Superior temporal gyrus (tissue), 1 donor: Measurements from ENCODE around the gene GCSH.
"Not testable (repeated sequence)": the region's sequence is repeated elsewhere in the genome, so short reads cannot be mapped to it uniquely, and the experiment has no call there.

Experiments
- DNase-seq: peaks from one replicate; pipeline ENCODE4 v3.0.0-alpha.2; 2016; ENCODE audit errors: extremely low spot score

GCSH gene

DNA sequence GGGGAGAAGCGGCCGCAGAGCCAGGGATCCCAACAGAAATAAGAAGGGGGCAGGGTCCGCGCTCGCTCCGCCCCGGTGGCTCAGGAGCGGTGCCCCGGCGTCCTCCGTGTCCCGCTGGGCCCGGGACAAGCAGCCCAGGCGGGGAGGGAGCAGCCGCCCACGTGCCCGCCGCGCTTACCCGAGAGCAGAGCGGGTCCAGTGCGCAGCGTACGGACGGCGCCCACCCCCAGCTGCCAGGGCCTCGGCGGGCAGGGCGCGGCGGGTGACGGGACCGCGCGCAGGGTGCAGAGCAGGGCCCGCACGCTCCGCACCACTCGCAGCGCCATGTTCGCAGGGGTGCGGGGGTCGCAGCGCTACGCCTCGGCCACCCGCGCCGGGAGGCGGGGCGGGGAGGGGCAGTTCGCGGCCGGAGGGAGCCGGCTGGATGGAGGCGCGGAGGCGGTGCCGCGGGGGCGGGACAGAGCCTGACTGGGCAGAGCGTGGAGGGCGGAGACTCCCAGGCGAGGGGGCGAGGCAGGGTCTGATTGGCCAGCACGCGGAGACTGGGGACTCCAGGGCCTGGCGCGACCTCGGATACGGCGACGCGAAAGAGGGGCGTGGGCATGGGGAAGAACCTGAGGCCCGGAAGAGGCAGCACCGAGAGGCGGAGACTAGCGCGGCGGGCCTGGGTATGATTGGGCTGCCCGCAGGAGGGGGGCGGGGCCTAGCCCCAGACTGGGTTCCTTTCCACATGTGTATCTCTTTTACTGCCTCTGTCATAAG is at the start of gene GCSH:
Gene GCSH (minus strand): TSS at position 443 of the 762 bp plus-strand sequence. CDS start 117 bp downstream, at position 326.
- DNase-seq: peak; percentile 98

DNA sequence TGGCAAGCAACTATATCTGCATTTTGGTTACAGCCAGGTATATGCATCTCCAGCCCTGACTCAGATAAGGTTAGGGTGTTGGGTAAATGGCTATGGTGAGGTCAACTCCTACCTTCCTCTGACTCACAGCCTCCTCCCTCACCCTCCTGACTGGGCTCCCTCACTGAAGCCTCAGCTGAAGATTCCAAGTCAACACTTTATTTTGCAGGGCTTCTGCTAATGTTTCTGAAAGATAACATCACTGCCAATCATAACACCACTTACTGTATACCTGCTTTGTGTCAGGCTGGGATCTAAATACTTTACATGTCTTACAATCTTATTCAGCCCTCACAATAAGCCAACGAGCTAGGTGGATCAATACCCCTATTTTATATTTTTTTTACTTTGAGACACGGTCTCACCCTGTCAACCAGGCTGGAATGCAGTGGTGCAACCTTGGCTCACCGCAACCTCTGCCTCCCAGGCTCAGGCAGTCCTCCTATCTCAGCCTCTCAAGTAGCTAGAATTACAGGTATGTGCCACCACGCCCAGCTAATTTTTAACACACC is 47.8 kb upstream of the GCSH start:
- no peak for DNase-seq

DNA sequence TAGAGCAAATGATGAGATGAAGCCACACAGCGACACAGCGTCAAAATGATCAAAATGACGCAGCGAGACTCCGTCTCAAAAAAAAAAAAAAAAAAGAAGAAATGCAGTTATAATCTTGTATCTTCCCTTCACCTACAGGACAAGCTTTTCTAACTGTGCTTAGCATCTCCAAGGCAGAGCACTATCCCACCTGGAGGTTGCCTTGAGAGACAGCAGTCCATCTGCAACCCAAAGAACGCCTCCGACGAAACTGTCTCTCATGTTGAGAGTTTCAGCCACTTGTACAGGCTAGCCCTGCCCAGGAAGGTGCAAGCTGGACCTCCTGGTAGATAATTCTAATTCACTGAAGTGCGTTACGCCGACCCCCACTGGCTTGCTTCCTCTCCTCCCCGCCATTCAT is 46.7 kb upstream of the GCSH start:
- no peak for DNase-seq

DNA sequence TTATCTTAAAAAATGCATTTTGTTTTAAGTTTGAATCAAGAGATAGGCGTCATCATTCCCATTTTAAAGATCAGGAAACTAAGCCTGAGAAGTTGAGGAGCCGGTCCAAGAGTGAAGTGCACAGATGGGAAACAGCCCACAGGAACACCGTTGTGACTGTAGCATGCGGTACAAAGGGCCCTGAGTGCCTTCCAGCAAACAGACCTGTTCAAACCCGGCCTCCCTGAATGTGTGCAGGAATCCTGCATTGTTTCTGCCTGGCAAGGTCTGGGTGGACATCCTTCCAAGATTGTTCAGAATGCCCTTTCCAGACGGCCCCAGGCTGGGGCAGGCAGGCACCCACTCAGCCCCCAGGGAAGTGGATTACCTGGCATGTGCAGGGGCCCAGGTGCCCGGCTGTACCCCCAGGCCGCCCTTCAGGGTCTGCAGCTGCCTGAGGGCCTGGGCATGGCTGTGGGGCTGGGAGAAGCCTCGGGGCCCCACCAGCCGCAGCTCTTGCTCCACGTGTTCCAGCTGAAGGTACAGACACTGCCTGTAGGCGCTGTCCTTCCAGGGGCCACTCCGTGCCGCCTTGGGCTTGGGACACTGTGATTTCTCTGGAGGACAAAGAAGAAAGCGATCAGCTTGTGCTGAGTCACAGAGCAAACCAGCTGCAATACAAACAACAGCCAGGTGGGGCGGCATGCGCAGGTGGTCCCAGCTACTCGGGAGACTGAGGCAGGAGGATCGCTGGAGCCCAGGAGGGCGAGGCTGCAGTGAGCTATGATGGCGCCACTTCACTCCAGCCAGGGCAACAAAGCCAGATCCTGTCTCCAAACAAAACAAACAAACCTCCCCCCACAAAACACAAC is 45.0 kb upstream of the GCSH start:
- no peak for DNase-seq

DNA sequence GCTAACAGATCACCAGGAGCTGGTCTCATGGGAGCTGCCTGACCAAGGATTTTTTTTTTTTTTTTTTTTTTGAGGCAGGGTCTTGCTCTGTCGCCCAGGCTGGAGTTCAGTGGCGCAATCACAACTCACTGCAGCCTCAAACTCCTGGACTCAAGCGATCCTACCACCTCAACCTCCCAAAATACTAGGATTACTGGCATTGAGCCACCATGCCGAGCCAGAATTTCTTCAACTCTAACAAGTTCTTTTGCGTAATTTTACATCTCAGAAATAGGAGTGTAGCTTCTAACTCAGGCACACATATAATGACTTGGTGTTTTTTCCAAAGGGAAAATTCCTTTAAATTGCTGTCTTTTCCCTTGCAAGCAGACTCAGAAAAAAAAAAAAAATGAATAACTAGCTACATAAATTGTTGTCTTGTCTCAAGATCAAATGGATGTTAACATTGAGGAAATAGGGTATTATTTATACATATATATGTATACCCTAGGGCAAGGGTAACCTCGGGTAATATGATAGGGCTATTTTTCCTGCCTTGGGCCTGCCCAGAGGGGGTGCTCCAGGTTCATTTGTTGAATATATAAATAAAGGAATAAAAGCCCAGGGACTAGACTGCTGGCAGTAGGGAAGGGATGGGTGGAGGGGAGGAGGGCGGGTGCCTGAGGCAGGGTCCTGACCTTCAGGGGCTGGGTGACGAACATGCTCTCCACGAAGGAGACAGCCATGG is 42.8 kb upstream of the GCSH start:
- DNase-seq: no peak

DNA sequence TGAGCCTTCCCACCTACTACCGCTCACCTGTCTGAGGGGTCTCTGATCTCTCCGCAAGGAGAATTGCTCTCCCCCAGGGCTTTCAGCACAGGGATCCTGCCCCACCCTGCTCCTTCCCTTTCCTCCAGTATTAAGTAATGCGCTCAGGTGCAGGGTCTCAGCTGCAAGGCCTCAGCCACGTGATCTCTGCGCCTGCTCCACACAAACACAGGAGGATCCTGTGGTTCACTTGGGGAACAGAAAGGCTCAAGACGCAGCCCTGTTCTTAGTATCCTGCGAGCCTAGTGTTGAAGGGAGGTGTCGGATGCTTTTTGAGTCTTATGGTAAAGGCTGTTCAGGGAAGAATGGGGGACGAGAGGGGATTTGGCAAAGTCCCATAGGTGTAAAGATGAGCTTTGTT is 41.6 kb upstream of the GCSH start:
- no peak for DNase-seq

DNA sequence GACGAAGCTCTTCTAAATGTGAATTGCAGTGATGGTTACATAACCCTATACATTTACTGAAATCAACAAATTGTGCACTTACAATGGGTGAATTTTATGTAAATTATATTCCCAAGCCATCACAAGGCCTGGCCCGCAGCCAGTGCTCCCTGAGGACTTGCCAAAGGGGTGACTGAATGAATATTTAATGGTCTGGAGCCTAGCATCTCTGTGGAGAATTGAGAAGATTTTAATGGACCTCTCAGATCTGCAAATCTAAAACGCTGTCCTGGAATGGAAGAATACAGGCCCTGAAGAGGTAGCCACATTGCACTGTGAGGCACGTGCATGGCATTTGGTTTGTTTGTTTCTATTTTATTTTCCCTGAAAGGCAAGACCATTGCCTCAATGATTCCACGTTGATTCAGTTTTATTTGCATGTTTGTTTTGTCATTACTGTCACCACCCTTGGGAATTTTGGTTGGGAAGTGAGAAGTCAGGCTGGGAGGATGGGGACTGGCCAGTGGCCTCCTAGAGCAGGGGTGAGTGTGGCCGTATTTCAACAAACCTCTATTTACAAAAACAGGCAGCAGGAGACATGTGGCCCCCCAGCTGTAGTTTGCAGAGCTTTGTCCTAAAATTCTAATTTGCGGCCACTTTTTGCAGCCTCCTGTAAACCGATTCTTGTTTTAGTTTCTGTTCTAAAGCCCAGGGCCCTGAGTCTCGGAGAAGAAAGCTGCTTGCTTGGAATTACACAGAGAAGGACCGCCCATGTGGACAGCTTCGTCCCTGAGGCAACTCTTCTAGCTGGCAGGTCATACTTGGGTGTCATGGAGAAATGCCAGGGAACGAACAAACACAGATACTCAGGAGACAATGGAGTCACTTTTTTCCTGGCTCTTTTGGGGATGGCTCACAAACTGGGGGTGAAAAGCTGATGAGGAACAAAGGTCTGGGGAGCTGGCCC is 40.5 kb upstream of the GCSH start:
- DNase-seq: peak; percentile 86

DNA sequence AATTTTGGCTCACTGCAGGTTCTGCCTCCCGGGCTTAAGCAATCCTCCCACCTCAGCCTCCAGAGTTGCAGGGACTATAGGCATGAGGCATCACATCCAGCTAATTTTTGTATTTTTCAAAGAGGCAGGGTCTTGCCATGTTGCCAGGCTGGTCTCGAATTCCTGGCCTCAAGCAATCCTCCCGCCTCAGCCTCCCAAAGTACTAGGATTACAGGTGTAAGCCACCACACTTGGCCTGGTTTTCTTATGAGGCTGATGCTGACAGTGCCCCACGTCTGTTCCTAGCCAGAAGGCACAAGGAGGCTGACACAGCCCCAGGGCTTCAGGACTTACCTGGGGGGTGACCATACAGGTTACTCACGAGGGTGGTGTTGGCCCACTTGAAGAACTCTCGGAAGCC is 33.9 kb upstream of the GCSH start:
- no peak for DNase-seq

DNA sequence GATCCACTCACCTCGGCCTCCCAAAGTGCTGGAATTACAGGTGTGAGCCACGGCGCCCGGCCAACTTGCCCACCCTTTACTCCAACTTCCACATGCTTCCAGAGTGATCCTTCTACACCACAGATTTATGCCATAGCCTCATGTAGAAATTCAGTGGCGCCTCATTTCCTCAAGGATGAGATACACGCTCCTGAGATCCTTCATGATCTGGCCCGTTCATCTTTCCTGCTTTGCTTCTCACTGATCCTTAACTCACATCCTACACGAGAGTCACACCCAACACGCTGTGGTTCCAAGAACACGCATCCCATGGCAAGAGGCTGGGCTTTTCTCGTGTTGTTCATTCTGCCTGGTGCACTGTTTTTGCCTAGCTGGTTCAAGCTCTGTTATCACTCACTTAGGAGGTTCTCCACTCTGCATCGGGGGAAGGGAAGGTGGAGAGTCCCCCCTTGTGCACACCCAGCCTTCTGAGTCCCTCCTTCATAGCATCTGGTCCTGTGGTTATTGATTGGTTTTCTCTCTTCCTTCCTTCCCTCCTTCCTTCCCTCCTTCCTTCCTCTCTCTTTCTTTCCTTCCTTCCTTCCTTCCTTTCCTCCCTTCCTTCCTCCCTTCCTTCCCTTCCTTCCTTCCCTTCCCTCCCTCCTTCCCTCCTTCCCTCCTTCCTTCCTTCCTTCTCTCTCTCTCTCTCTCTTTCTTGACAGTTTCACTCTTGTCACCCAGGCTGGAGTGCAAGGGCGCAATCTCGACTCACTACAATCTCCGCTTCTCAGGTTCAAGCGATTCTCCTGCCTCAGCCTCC is 32.7 kb upstream of the GCSH start:
- DNase-seq: no peak

DNA sequence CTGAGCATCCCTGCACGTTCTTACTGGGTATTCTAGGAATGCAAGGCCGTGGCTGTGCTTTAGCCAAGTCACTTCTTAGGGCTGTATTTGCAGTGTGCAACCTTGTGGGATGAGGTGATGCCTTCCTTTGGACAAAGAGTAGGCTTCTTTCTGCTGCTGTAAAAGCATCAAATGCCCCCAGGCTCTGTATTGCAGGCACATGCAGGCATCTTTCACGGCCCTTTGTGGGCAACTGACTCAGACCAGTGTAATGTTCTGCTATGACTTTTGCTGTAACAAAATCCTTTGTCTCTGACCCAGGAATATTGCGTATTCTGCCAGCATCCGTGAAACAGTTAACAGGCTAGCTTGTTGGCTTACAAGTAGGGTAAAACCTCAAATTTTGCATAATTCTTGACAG is 30.9 kb upstream of the GCSH start:
- DNase-seq: no peak

DNA sequence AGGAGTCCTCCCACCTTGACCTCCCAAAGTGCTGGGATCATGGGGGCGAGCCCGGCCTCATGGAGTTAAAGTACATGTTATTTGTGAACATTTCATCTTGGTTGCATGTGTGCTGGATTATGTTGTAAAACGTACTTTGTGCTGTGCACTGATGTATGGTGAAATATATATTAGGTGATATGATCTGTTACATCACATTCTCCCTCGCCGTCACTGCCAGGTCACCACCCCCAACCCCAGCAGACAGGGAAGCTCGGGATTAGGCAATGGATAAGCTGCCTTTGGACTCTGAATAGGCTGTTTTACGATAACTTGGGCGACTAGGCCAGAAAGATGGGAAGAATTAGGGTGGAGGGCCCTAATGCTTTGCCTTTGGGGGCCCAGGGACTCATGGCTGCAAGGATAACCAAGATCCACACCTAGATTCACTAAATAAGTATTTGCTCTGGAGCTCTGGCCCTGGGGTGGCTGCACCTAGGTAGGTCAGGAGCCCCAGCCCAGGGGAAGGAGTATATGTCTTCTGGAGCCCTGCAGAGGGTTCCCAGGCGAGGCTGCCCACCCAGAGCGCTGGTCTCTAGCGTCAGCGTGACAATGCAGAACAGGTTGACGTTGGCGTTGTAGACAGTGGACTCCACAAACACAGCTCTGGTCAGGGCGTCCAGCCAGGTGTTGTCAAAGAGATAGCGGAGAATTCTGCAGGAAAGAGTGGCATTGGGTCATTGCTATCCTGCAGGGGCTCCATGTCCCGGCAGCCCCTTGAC is 27.1 kb upstream of the GCSH start:
- DNase-seq: no peak

DNA sequence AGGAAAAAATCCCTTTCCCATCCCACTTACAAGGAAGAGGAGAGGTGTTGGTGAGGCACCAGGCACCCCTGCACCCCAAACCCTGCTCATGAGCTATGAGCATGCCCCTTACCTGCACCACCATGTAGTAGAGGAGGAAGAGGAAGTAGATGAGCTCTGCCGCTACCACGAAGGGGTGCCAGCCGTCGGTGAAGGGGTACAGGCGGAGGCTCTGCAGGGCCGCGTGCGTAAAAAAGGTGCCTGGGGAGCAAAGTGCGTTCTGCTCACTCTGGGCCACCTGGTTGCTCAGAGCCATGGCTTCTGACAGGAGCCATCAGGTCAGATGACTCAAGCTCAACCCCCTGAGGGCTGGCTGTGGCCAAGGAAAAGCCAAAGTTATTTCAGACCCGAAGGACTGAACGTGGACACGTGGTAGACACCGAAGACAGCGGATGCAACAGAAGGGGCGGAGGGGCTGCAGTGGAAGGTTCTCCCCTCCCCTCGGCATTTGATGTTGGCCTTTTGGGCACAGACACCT is 25.3 kb upstream of the GCSH start:
- DNase-seq: no peak

DNA sequence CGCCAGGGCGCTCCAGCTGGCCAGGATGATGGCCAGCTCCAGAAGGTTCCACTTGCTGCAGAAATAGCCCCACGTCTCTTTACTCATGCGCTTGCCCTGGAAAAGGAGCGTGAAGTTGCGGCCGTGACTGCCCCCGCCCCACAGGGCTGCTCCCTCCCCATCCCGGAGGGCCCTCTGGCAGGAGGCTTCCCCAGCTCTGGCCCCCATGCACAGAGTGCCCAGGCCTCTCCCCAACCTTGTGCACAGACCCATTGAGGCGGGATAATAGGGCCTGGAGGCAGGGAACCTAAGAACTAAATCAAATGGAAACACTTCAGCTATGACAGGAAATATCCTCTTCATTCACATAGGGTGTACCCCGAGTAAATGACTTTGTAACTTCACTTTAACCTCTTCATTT is 21.2 kb upstream of the GCSH start:
- DNase-seq: no peak

DNA sequence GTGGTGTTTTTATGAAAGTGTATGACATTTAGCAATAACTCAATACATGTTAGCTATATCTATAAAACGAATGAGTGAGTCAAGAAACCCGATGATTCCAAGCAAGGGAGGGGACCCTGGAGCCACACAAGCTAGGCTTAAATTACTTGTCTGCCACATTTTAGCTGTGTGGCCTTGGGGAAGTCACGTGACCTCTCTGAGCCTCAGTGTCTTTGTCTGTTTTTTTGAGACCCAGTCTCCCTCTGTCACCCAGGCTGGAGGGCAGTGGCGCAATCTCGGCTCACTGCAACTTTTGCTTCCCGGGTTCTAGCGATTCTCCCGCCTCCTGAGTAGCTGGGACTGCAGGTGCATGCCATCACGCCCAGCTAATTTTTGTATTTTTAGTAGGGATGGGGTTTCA is 20.1 kb upstream of the GCSH start:
- DNase-seq: no peak

DNA sequence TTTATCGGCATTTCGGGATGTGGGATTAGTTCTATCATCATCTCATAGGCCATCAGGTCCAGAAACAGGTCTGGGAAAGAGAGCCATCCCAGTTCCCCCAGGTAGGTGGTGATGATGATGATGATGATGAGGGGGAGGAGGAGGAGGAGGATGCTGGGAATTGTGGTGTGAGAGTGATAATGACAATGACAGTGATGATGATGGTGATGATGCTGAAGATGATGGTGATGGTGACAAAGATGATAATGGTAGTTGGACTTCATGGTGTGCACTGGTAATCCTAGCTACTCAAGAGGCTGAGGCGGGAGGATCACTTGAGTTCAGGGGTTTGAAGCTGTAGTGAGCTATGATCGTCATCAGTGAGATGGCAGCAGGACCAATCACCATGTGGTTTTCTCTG is 16.3 kb upstream of the GCSH start:
- DNase-seq: no peak

DNA sequence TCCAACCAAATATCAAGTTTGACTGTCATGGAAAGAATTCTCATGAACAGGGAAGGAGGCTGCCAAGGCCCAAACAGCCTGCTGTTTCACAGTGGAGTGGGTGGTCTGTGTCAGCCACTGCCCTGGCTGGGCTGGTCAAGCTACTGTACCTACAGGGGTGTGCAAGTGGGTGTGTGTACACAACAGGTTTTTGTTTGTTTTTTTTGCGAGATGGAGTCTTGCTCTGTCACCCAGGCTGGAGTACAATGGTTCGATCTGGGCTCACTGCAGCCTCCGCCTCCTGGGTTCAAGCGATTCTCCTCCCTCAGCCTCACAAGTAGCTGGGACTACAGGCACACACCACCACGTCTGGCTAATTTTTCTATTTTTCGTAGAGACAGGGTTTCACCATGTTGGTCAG is 13.1 kb upstream of the GCSH start:
- not testable (repeated sequence) for DNase-seq

DNA sequence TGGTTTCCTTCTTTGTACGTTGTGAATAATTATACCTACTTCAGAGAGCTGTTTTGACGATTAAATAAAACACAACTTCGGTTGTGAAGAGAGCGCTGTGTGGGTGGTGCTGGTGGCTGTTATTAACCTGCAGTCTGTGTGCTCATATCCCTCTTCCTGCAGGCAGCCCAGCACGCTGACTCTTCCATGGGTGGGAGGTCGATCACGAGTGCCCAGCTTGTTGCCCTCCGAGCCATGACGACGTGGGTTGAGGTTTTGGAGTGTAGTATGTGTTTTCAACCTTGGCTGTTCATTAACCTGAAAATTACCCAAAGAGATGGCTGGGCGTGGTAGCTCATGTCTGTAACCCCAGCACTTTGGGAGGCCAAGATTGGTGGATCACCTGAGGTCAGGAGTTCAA is 11.3 kb upstream of the GCSH start:
- no peak for DNase-seq

DNA sequence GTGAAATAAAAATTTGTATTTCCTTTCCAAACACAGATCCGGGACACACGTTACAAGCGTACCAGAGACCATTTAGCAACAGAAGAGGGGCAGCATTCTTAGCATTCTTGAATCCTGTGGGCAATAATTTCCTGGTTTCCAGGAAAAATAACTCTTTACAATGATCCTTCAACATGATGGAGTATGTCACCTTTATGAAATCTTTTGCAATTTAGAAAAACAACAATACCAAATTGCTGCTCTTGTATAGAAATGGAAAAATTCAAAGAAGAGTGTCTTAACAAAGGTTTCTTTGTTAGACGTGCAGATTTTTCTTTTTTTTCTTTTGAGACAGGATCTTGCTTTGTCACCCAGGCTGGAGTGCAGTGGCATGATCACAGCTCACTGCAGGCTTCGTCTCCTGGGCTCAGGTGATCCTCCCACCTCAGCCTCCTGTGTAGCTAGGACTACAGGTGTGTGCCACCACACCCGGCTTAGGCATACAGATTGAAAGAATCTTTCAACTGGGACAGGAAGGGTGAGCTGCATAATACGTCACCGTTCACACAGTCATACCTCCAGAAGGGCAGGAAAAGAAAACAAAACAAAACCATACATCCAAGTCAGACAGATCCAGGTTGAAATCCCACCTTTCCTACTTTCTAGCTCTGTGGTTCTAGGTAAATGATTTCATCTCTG is 10.8 kb upstream of the GCSH start:
- peak; percentile 24 for DNase-seq

DNA sequence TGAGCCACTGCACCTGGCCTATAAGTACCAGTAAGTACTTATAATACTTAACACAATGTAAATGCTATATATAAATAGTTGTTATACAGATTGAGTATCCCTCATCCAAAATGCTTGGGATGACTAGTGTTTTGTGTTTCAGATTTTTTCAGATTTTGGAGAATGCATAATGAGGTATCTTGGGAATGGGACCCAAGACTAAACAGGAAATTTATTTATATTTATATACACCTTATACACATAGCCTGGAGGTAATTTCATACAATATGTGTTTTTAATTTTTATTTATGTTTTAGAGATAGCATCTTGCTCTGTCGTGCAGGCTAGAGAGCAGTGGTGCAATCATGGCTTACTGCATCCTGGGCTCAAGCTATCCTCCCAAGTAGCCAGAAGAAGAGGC is 9.8 kb upstream of the GCSH start:
- no peak for DNase-seq
